H9 (cell line): ENCODE measurements around the gene LRRC3. TPM values are rescaled to one million over a fixed set of nuclear protein-coding genes. Genes with fewer than 3 reads are reported as not detected.

Experiments used
- DNase-seq: peaks from one replicate; pipeline ENCODE4 v3.0.0-alpha.2; 2017
- H2AFZ ChIP-seq: one replicate; pipeline ENCODE4 v1.6.1; 2013; ENCODE audit warnings: mild to moderate bottlenecking, low read length, control low read depth, moderate library complexity
- H2AK5ac ChIP-seq: 2 replicates; pipeline ENCODE4 v1.6.1; 2013; ENCODE audit warnings: low read length, control low read depth, mixed read lengths; ENCODE audit not compliant: insufficient read length
- H2BK120ac ChIP-seq: one replicate; pipeline ENCODE4 v1.6.1; 2013; ENCODE audit warnings: low read depth, mild to moderate bottlenecking, low read length, control low read depth, inconsistent platforms; ENCODE audit not compliant: poor library complexity, severe bottlenecking
- H2BK12ac ChIP-seq: 2 replicates; pipeline ENCODE4 v1.6.1; 2013; ENCODE audit warnings: low read length, control low read depth, mixed read lengths, low read depth; ENCODE audit not compliant: insufficient read length
- H2BK15ac ChIP-seq: 2 replicates; pipeline ENCODE4 v1.6.1; 2013; ENCODE audit warnings: low read depth, low read length, control low read depth
- H2BK20ac ChIP-seq: one replicate; pipeline ENCODE4 v1.6.1; 2013; ENCODE audit warnings: low read depth, mild to moderate bottlenecking, low read length, control low read depth, inconsistent platforms; ENCODE audit not compliant: poor library complexity, severe bottlenecking
- H2BK5ac ChIP-seq: 2 replicates; pipeline ENCODE4 v1.6.1; 2013; ENCODE audit warnings: low read length, control low read depth, mixed read lengths; ENCODE audit not compliant: insufficient read length
- H3K14ac ChIP-seq: 2 replicates; pipeline ENCODE4 v1.6.1; 2013; ENCODE audit warnings: low read length, control low read depth; ENCODE audit not compliant: insufficient read depth
- H3K18ac ChIP-seq: 2 replicates; pipeline ENCODE4 v1.6.1; 2013; ENCODE audit warnings: low read depth, mild to moderate bottlenecking, mixed read lengths, low read length, control low read depth; ENCODE audit not compliant: insufficient read length
- H3K23ac ChIP-seq: 2 replicates; pipeline ENCODE4 v1.6.1; 2013; ENCODE audit warnings: low read length, control low read depth, mixed read lengths, low read depth; ENCODE audit not compliant: insufficient read length
- H3K23me2 ChIP-seq: 2 replicates; pipeline ENCODE4 v1.6.1; 2013; ENCODE audit warnings: low read depth, mild to moderate bottlenecking, mixed read lengths, low read length, control low read depth; ENCODE audit not compliant: insufficient read length, poor library complexity, severe bottlenecking
- H3K27ac ChIP-seq: 2 replicates; pipeline ENCODE4 v1.5.1; 2013; ENCODE audit warnings: low read length, control low read depth, mixed read lengths, low read depth; ENCODE audit not compliant: insufficient read length
- H3K27me3 ChIP-seq: 2 replicates; pipeline ENCODE4 v1.6.1; 2013; ENCODE audit warnings: low read length, control low read depth, inconsistent platforms; ENCODE audit not compliant: insufficient read depth
- H3K4ac ChIP-seq: 2 replicates; pipeline ENCODE4 v1.6.1; 2013; ENCODE audit warnings: low read depth, mild to moderate bottlenecking, control low read depth, inconsistent platforms, low read length, moderate library complexity
- H3K4me1 ChIP-seq: 2 replicates; pipeline ENCODE4 v1.6.1; 2013; ENCODE audit warnings: low read length, control low read depth, inconsistent platforms; ENCODE audit not compliant: insufficient read depth
- H3K4me2 ChIP-seq: 2 replicates; pipeline ENCODE4 v1.6.1; 2013; ENCODE audit warnings: low read length, control low read depth, mixed read lengths; ENCODE audit not compliant: insufficient read length, insufficient read depth
- H3K56ac ChIP-seq: 2 replicates; pipeline ENCODE4 v1.6.1; 2013; ENCODE audit warnings: low read depth, mild to moderate bottlenecking, mixed read lengths, low read length, control low read depth; ENCODE audit not compliant: insufficient read length
- H3K79me1 ChIP-seq: 2 replicates; pipeline ENCODE4 v1.6.1; 2013; ENCODE audit warnings: low read depth, mild to moderate bottlenecking, moderate library complexity, low read length, control low read depth, inconsistent platforms; ENCODE audit not compliant: insufficient read depth, poor library complexity, severe bottlenecking
- H3K79me2 ChIP-seq: 2 replicates; pipeline ENCODE4 v1.6.1; 2013; ENCODE audit warnings: low read length, control low read depth, inconsistent platforms; ENCODE audit not compliant: insufficient read depth
- H3K9ac ChIP-seq: 2 replicates; pipeline ENCODE4 v1.6.1; 2013; ENCODE audit warnings: low read length, control low read depth, mixed read lengths; ENCODE audit not compliant: insufficient read length; ENCODE audit errors: extremely low read depth
- H3K9me3 ChIP-seq: one replicate; pipeline ENCODE4 v1.6.1; 2013; ENCODE audit warnings: low read depth, low read length, inconsistent platforms; ENCODE audit not compliant: control insufficient read depth
- H3T11ph ChIP-seq: one replicate; pipeline ENCODE4 v1.6.1; 2013; ENCODE audit warnings: mild to moderate bottlenecking, low read length, control low read depth, inconsistent platforms
- H4K20me1 ChIP-seq: one replicate; pipeline ENCODE4 v1.6.1; 2013; ENCODE audit not compliant: control insufficient read depth, insufficient read length, insufficient read depth
- H4K5ac ChIP-seq: 2 replicates; pipeline ENCODE4 v1.6.1; 2013; ENCODE audit warnings: low read depth, mild to moderate bottlenecking, mixed read lengths, low read length, control low read depth; ENCODE audit not compliant: insufficient read length
- H4K8ac ChIP-seq: replicated peaks from 2 replicates; pipeline ENCODE4 v1.6.1; 2013; ENCODE audit warnings: low read length, control low read depth, mixed read lengths, low read depth; ENCODE audit not compliant: insufficient read length
- H4K91ac ChIP-seq: 2 replicates; pipeline ENCODE4 v1.6.1; 2013; ENCODE audit warnings: low read depth, mild to moderate bottlenecking, moderate library complexity, mixed read lengths, low read length, control low read depth; ENCODE audit not compliant: insufficient read length
- H3K27ac Mint-ChIP-seq, 3 experiments: 2 replicates in 2 of 3; 3 replicates in 1 of 3; pipeline ENCODE4 v1.8.0; 2020 to 2021; ENCODE audit warnings: mixed read lengths in 3 of 3, mild to moderate bottlenecking in 1 of 3, moderate library complexity in 1 of 3
- H3K27me3 Mint-ChIP-seq: 2 replicates; pipeline ENCODE4 v1.8.0; 2021; ENCODE audit warnings: low read depth, mild to moderate bottlenecking, moderate library complexity, mixed read lengths
- H3K36me3 Mint-ChIP-seq, 3 experiments: 2 replicates in 2 of 3; 3 replicates in 1 of 3; pipeline ENCODE4 v1.8.0; 2020 to 2021; ENCODE audit warnings: low read depth in 3 of 3, mixed read lengths in 3 of 3; ENCODE audit not compliant: insufficient read depth in 1 of 3
- H3K4me1 Mint-ChIP-seq, 2 experiments: 2 replicates each; pipeline ENCODE4 v1.8.0; 2020; ENCODE audit warnings: mixed read lengths in 2 of 2
- H3K4me3 Mint-ChIP-seq, 2 experiments: 2 replicates in 1 of 2; 3 replicates in 1 of 2; pipeline ENCODE4 v1.8.0; 2020 to 2021; ENCODE audit warnings: mild to moderate bottlenecking in 2 of 2, mixed read lengths in 2 of 2, moderate library complexity in 1 of 2
- H3K9me3 Mint-ChIP-seq, 2 experiments: 2 replicates in 1 of 2; 3 replicates in 1 of 2; pipeline ENCODE4 v1.8.0; 2020; ENCODE audit warnings: mild to moderate bottlenecking in 2 of 2, mixed read lengths in 2 of 2, moderate library complexity in 1 of 2
- WGBS: extraction: QIAGEN DNeasy Blood & Tissue Kit; methylation state at CpG from one replicate; pipeline ENCODE4 v1.1.7; 2013; ENCODE audit warnings: missing lambda C conversion rate, low lambda C conversion rate, mixed read lengths; ENCODE audit not compliant: insufficient read length; ENCODE audit errors: extremely low coverage; 5-methylcytosine and 5-hydroxymethylcytosine counted together
- total RNA-seq: library from RNA; stranded (reverse); gene quantifications from 2 replicates; pipeline ENCODE4 v1.2.1, GENCODE V29; 2021
- TF ChIP-seq, protein P1 (sequence below): fragments of 200-600 bp; sonication (generic); conservative IDR thresholded peaks from 3 replicates; pipeline ENCODE4 v1.8.0; 2021; ENCODE audit warnings: antibody characterized with exemption, mild to moderate bottlenecking

LRRC3 gene
- total RNA-seq, 1 experiment from 2014 or later, result 3.1 TPM

DNA sequence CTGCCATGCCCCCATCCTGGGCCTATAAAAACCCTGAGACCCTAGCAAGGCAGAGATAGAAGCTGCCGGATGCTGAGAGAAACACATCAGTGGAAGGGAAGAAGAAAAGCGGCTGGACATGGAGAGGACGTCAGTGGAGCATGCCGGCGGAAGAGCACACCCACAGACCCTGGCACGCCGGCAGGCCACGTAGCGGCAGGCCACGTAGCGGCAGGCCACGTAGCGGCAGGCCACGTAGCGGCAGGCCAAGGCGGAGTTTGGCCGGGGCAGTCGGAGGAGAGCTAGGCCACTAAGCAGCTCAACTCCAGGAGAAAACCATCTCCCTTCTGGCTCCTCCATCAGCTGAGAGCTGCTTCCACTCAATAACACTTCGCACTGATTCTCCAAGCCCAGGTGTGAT is 35.1 kb downstream of the LRRC3 start:
- Histone ChIP-seq H2AK5ac (no peak overlapping the region), H2BK20ac (no peak overlapping the region), H3K27ac (no peak overlapping the region), H3T11ph (no peak overlapping the region), H3K4me2 (no peak overlapping the region), H3K9ac (no peak overlapping the region), H3K79me1 (peaks cover 6% of the 10 kb centered on the region), H3K56ac (no peak overlapping the region), H3K27me3 (no peaks in the 10 kb centered on the region), H4K8ac (no peak overlapping the region), H4K5ac (no peak overlapping the region), H2AFZ (no peak overlapping the region), H3K23ac (no peak overlapping the region), H2BK15ac (no peak overlapping the region), H3K4ac (no peak overlapping the region), H3K18ac (no peak overlapping the region), H3K9me3 (peaks cover 24% of the 10 kb centered on the region), H3K79me2 (peaks cover 7% of the 10 kb centered on the region; the same call in 1 of the 2 replicates), H2BK120ac (no peak overlapping the region), H2BK12ac (no peak overlapping the region), H4K20me1 (no peaks in the 10 kb centered on the region), H4K91ac (no peak overlapping the region), H3K14ac (no peak overlapping the region), H3K4me1 (no peaks in the 10 kb centered on the region), H2BK5ac (no peak overlapping the region), H3K23me2 (peaks cover 3% of the 10 kb centered on the region)
- H3K36me3 Mint-ChIP-seq, result peaks cover 35 to 49% (median 41%) of the 10 kb centered on the region in 3 experiments
- H3K27ac Mint-ChIP-seq, result no peak overlapping the region
- H3K4me3 Mint-ChIP-seq, result no peak overlapping the region
- WGBS, result no CpG with 5 or more reads among the region's 19 CpGs
- H3K27me3 Mint-ChIP-seq, result peaks cover 2% of the 10 kb centered on the region; the same call in 1 of the 2 replicates
- H3K9me3 Mint-ChIP-seq, result peaks cover 28 to 34% of the 10 kb centered on the region in 2 experiments
- DNase-seq, result no peak
- H3K4me1 Mint-ChIP-seq, result peaks cover 7 to 12% of the 10 kb centered on the region in 2 experiments; a peak in 3 of 4 replicates
- TF ChIP-seq, protein P1, sequence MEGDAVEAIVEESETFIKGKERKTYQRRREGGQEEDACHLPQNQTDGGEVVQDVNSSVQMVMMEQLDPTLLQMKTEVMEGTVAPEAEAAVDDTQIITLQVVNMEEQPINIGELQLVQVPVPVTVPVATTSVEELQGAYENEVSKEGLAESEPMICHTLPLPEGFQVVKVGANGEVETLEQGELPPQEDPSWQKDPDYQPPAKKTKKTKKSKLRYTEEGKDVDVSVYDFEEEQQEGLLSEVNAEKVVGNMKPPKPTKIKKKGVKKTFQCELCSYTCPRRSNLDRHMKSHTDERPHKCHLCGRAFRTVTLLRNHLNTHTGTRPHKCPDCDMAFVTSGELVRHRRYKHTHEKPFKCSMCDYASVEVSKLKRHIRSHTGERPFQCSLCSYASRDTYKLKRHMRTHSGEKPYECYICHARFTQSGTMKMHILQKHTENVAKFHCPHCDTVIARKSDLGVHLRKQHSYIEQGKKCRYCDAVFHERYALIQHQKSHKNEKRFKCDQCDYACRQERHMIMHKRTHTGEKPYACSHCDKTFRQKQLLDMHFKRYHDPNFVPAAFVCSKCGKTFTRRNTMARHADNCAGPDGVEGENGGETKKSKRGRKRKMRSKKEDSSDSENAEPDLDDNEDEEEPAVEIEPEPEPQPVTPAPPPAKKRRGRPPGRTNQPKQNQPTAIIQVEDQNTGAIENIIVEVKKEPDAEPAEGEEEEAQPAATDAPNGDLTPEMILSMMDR, result no peak
